Effector CD4-positive, alpha-beta T cell (primary cell): ENCODE data around the gene WDFY3.

Source experiments
- DNase-seq: peaks from one replicate; pipeline ENCODE4 v3.0.0-alpha.2; 2020

The WDFY3 gene

GRCh38 chr4:84944947-84945346 is 21.5 kb downstream of the WDFY3 start:
- DNase-seq, result no peak

GRCh38 chr4:84940960-84941359 is 25.5 kb downstream of the WDFY3 start:
- DNase-seq, result no peak

GRCh38 chr4:84939113-84939512 is 27.4 kb downstream of the WDFY3 start:
- no peak for DNase-seq

DNA sequence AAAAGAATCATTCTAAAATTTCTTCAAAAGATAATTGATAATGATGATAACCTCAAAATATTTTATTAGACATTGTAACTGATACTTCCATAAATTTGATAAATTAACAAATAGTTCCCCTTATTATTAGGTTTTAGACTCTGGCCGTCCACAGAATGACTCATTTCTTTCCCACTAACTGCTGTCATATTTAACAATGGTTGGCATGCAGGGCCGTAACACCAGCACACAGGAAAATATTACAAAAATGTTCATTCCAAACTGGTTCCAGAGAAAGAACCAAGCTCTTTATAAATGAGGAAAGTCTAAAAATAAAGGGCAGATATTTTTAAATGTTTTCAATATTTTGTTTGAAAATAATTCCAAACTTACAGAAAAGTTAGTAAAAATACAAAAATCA is 28.2 kb downstream of the WDFY3 start:
- DNase-seq, result no peak

DNA sequence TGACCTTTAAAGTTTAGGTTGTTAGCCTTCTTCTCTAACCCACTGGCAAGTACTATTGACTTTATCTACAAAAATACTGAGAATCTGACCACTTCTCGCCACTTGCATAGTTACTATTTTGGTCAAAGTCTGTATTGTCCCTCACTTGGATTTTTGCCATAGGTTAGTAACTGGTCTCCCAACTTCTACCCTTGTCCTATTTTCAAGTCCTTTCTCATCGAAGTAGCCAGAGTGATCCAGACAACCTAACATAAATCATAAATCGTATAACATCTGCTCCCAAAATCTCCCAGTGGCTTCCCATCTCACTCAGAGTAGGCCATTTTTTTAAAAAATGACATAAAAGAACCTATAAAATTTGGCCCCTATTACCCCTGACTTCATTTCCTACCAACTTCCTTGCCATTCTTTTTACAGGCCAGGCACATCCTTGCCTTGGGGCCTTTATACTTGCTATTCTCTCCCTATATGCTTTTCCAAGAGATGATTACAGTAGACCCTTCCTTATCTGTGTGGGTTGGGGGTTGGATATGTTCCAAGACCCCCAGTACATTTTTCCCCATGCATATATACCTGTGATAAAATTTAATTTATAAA is 29.0 kb downstream of the WDFY3 start:
- DNase-seq, result no peak

- DNase-seq, result no peak
Observed at GRCh38 chr4:84936123-84936522, 30.4 kb downstream of the WDFY3 start.

GRCh38 chr4:84932462-84932861 is 34.0 kb downstream of the WDFY3 start:
- no peak for DNase-seq

DNA sequence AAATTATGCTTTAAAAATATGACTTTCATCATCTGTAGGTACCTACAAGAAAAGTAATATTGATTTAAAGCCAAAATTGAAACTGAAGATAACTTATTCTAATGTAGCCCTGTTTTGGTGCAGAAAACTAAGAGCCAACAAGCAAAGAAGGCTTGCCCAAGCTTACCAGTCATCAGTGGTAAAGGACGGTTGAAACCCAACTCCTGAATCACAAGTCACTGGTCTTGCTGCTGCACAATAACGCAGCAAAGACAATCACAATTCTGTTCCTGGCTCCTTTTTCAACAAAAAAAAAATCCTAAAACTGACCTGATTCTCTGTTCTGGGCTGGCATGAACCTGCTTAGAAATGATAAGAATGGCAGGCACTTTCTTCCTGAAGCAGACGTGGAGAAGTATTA is 34.5 kb downstream of the WDFY3 start:
- DNase-seq, result no peak

DNA sequence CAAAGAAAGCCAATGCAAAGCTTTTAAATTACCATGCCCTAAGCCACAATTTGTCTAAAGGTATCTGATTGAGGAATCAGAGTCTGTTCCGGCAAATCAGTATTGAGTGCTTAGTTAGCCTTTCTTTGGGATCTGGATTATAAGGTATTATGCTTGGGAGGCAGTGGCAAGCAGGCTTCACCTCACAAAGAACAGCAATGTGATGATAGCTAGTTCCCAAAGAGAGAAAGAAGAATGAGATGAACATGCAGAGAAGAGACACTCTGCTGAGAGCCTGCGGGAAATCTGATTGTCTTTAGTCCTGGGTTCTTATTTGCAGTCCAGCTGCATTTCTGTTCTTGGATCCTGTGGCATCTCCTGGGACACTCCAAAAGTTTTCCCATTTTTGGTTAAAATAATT is 35.2 kb downstream of the WDFY3 start:
- DNase-seq, result no peak

- no peak for DNase-seq
Observed at GRCh38 chr4:84928089-84928488, 38.4 kb downstream of the WDFY3 start.

DNA sequence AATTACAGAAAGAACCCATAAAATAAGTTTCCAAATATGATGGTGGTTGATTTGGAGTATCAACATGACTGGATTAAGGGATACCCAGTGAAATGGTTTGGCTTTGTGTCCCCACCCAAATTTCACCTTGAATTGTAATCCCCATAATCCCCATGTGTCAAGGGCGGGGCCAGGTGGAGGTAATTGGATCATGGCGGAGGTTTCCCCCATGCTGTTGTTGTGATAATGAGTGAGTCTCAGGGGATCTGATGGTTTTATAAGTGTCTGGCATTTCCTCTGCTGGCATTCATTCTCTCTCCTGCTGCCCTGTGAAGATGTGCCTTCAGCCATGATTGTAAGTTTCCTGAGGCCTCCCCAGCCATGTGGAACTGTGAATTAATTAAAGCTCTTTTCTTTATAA is 39.1 kb downstream of the WDFY3 start:
- no peak for DNase-seq

GRCh38 chr4:84925558-84925957 is 40.9 kb downstream of the WDFY3 start:
- DNase-seq, result no peak

DNA sequence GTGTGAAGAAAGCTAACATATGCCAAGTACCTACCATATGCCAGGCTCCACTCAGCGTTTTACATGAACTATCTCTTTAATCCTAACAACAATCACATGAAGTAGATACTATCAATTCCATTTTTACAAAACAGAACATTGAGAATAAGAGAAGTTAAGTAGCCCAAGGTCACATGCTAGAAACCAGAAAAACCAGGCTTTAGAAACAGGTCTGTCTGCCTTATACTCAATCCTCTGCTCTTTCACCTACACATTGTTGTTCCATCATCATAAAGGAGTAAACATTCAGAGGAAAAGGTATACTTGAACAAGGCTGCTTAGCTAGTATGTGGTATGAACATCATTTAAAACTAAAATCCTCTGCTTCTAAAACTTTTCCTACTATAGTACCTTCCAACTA is 42.1 kb downstream of the WDFY3 start:
- DNase-seq, result no peak

GRCh38 chr4:84920617-84921016 is 45.9 kb downstream of the WDFY3 start:
- DNase-seq, result no peak

GRCh38 chr4:84917869-84918600 is 48.5 kb downstream of the WDFY3 start:
- no peak for DNase-seq

GRCh38 chr4:84917086-84917821 is 49.2 kb downstream of the WDFY3 start:
- DNase-seq, result no peak

- no peak for DNase-seq
Observed at GRCh38 chr4:84916227-84916626, 50.3 kb downstream of the WDFY3 start.

DNA sequence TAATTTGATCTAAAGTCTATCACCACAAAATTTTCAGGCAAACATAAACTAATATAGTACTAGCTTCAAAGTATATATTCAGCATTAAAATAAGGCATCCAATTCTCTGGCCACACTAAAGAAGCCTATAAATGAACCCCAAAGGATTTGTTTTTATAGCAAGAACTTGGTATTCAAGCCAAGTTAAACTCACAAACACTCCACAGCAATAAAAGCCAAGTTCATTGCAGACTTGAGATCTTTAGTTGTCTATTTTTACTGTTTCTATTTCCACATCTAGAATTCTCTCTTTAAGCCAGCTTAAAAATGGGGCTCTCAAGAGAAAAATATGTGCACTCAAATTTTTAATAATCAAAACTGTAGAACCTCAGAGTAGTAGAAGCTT is 51.1 kb downstream of the WDFY3 start:
- no peak for DNase-seq

- DNase-seq, result no peak
Observed at GRCh38 chr4:84914686-84915395, 51.6 kb downstream of the WDFY3 start.

DNA sequence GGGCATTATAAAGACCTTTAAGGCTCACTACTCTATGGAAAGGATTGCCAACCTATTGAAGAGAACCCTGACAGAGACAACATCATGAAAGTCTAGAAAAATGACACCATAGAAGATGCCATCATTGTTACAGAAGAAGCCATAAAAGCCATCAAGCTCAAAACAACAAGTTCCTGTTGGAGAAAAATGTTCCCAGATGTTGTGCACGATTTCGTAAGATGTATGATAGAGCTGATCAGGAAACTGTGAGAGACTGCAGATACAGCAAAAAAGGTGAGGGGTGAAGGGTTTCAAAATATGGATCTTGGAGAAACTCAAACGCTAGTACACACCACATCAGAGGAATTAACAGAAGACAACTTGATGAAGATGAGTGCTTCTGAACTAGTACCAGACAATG is 53.3 kb downstream of the WDFY3 start:
- DNase-seq, result no peak

DNA sequence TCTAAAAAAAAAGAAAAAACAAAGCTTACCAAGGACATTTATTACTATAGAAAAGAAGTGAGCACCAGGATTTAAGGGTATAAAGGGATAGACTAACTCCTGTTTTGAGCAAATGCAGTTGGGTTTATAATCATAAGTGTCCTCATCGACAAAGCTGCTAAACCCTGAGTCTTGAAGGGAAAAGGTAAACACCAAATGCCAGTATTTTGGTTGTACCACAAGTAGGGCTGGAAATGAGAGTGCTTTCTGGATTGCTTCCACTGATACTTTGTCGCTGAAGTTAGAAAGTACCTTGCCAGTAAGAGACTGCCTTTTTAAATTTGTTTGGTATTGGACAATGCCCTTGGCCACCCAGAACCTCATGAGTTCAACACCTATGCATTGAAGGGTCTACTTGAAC is 53.7 kb downstream of the WDFY3 start:
- no peak for DNase-seq

GRCh38 chr4:84908876-84909275 is 57.6 kb downstream of the WDFY3 start:
- DNase-seq, result no peak

DNA sequence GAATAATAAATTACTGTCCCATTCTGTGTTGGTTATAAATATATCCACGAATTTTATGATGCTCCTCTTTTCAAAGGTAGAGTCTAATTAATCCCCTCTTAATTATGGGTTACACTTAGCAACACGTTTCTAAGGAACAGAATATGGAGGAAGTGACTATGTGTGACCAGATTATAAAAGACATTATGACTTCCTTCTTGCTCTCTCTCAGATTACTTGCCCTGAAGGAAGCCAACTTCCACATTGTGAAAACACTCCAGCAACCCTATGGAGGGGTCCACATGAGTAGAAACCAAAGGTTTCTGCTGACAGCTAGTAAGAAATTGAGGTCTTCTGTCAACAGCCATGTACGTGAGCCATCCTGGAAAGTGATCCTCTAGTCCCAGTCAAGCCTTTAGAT is 59.3 kb downstream of the WDFY3 start:
- no peak for DNase-seq

- no peak for DNase-seq
Observed at GRCh38 chr4:84905646-84906045, 60.8 kb downstream of the WDFY3 start.
